ENCODE results near the gene STX2.
"Not testable (repeated sequence)": the region's sequence is repeated elsewhere in the genome, so short reads cannot be mapped to it uniquely, and the experiment has no call there.

Gene STX2

DNA sequence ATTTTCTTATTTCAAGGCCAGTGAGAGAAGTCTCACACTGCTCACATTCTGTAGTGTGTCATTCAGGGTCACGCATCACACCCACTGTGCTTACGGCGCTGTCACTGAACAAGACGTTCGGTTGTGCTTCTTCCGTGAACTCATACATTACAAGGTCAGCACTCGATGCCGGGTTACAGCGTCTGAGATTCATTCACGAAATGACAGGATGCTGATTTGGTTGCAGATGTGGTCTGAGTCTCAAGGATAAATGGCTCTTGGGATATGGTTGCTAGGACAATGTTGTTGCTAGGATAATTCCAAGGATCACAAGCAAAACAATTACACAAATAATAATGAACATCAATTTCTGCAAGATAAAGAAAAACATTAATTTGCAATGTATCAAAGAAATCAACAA, 47.4 kb downstream of the STX2 start:
- Histone ChIP-seq H3K4me1 (ENCODE audit: control insufficient read depth, low read depth, low read length) (peaks cover 25% of the 10 kb centered on the region), H3K4me3 (ENCODE audit: low read length) (no peak overlapping the region), H3K27ac (ENCODE audit: low read length) (no peak overlapping the region), H3K27me3 (ENCODE audit: control insufficient read depth, insufficient read depth, low read length) (no peaks in the 10 kb centered on the region), H3K36me3 (ENCODE audit: control insufficient read depth, low read depth, low read length) (peaks cover 13% of the 10 kb centered on the region), H3K9me3 (ENCODE audit: control insufficient read depth, low read depth, low read length) (no peaks in the 10 kb centered on the region), H3K9ac (ENCODE audit: low read length) (no peak overlapping the region)

- peaks cover 5% of the 10 kb centered on the region for H3K36me3 ChIP-seq (ENCODE audit: control insufficient read depth, low read depth, low read length)
- H3K27ac ChIP-seq (ENCODE audit: low read length), result no peak overlapping the region
- peaks cover 25% of the 10 kb centered on the region for H3K4me1 ChIP-seq (ENCODE audit: control insufficient read depth, low read depth, low read length)
- peak overlapping the region; percentile 4 for H3K9ac ChIP-seq (ENCODE audit: low read length)
- H3K27me3 ChIP-seq (ENCODE audit: control insufficient read depth, insufficient read depth, low read length), result no peaks in the 10 kb centered on the region
- H3K9me3 ChIP-seq (ENCODE audit: control insufficient read depth, low read depth, low read length), result peaks cover 8% of the 10 kb centered on the region
- H3K4me3 ChIP-seq (ENCODE audit: low read length), result peak overlapping the region; percentile 39
Measured at GRCh38 chr12:130788515-130788914, 50.5 kb downstream of the STX2 start.

GRCh38 chr12:130787445-130788410, 51.3 kb downstream of the STX2 start:
- peak overlapping the region; percentile 4 for H3K9ac ChIP-seq (ENCODE audit: low read length)
- H3K36me3 ChIP-seq (ENCODE audit: control insufficient read depth, low read depth, low read length), result peaks cover 5% of the 10 kb centered on the region
- H3K9me3 ChIP-seq (ENCODE audit: control insufficient read depth, low read depth, low read length), result peaks cover 8% of the 10 kb centered on the region
- no peaks in the 10 kb centered on the region for H3K27me3 ChIP-seq (ENCODE audit: control insufficient read depth, insufficient read depth, low read length)
- peak overlapping the region; percentile 41 for H3K27ac ChIP-seq (ENCODE audit: low read length)
- H3K4me3 ChIP-seq (ENCODE audit: low read length), result peak overlapping the region; percentile 39
- peaks cover 33% of the 10 kb centered on the region for H3K4me1 ChIP-seq (ENCODE audit: control insufficient read depth, low read depth, low read length)

GRCh38 chr12:130787041-130787440, 52.0 kb downstream of the STX2 start:
- no peak overlapping the region for H3K9ac ChIP-seq (ENCODE audit: low read length)
- peaks cover 33% of the 10 kb centered on the region for H3K4me1 ChIP-seq (ENCODE audit: control insufficient read depth, low read depth, low read length)
- H3K27me3 ChIP-seq (ENCODE audit: control insufficient read depth, insufficient read depth, low read length), result no peaks in the 10 kb centered on the region
- H3K27ac ChIP-seq (ENCODE audit: low read length), result no peak overlapping the region
- H3K9me3 ChIP-seq (ENCODE audit: control insufficient read depth, low read depth, low read length), result peaks cover 8% of the 10 kb centered on the region
- peaks cover 5% of the 10 kb centered on the region for H3K36me3 ChIP-seq (ENCODE audit: control insufficient read depth, low read depth, low read length)
- no peak overlapping the region for H3K4me3 ChIP-seq (ENCODE audit: low read length)

- H3K36me3 ChIP-seq (ENCODE audit: control insufficient read depth, low read depth, low read length), result no peaks in the 10 kb centered on the region
- no peaks in the 10 kb centered on the region for H3K27me3 ChIP-seq (ENCODE audit: control insufficient read depth, insufficient read depth, low read length)
- H3K4me3 ChIP-seq (ENCODE audit: low read length), result no peak overlapping the region
- H3K27ac ChIP-seq (ENCODE audit: low read length), result no peak overlapping the region
- H3K9me3 ChIP-seq (ENCODE audit: control insufficient read depth, low read depth, low read length), result peaks cover 8% of the 10 kb centered on the region
- no peak overlapping the region for H3K9ac ChIP-seq (ENCODE audit: low read length)
- peaks cover 20% of the 10 kb centered on the region for H3K4me1 ChIP-seq (ENCODE audit: control insufficient read depth, low read depth, low read length)
Measured at GRCh38 chr12:130783110-130783715, 55.8 kb downstream of the STX2 start.

- H3K4me3 ChIP-seq (ENCODE audit: low read length); H3K36me3 ChIP-seq (ENCODE audit: control insufficient read depth, low read depth, low read length); H3K27me3 ChIP-seq (ENCODE audit: control insufficient read depth, insufficient read depth, low read length); H3K27ac ChIP-seq (ENCODE audit: low read length); H3K9ac ChIP-seq (ENCODE audit: low read length); H3K9me3 ChIP-seq (ENCODE audit: control insufficient read depth, low read depth, low read length): not testable (repeated sequence)
- H3K4me1 ChIP-seq (ENCODE audit: control insufficient read depth, low read depth, low read length), result peaks cover 11% of the 10 kb centered on the region
Measured at GRCh38 chr12:130782245-130782644, 56.8 kb downstream of the STX2 start.

DNA sequence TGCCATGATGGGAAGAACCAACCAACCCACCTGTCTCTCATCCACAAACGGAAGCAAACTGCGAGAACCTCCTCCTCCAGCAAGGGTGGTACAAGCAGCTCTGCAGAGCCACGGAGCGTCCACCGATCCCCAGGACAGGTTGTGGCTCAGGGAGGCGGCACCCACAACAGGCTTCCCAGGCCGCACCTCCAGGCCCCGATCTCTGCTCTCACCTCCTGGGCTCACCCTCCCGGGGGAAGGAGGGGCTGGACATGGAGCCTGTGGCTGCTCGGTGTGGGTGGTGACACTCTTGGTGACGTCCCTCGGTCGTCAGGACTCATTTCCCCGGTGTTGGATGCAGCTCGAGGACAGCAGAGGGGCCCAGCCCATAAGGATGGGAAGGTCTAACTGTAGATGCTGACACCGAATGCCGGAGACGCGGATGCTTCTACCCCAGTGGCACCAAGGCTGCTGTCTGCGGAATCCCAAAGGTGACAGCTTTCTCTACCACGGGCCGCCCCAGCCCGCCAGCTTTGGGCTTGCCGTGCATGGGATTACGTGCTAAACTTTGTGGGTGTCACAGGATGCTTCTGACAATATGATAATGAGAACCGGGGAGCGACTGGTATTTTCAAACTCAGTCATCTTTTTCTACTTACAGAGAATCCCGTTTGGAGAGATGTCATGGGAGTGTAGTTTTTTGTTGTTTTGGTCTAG, 58.0 kb downstream of the STX2 start:
- H3K9ac ChIP-seq (ENCODE audit: low read length), result no peak overlapping the region
- H3K9me3 ChIP-seq (ENCODE audit: control insufficient read depth, low read depth, low read length), result peaks cover 8% of the 10 kb centered on the region
- H3K4me1 ChIP-seq (ENCODE audit: control insufficient read depth, low read depth, low read length), result peaks cover 13% of the 10 kb centered on the region
- H3K4me3 ChIP-seq (ENCODE audit: low read length), result no peak overlapping the region
- H3K27ac ChIP-seq (ENCODE audit: low read length), result no peak overlapping the region
- no peaks in the 10 kb centered on the region for H3K36me3 ChIP-seq (ENCODE audit: control insufficient read depth, low read depth, low read length)
- H3K27me3 ChIP-seq (ENCODE audit: control insufficient read depth, insufficient read depth, low read length), result peaks cover 5% of the 10 kb centered on the region

DNA sequence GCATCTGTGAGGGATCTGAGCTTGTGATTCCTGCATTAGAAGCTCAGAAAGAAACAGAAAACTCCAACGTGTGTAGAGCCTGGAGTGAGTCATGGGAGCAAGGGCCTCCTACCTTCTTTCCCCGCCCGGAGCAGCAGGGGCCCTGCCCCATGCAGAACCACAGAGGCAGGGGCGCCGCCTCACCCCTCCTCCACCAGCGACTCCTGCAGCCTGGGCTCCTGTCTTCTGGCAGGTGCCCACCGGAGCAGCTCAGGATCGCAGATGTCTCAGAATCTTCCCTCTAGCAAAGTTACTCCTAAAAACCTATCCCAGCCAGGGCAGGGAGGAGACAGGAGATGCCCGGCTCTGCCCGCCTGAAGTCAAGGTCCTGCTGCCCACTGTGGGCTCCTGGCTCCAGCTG, 58.7 kb downstream of the STX2 start:
- Histone ChIP-seq H3K27ac (ENCODE audit: low read length) (no peak overlapping the region), H3K9me3 (ENCODE audit: control insufficient read depth, low read depth, low read length) (peaks cover 7% of the 10 kb centered on the region), H3K9ac (ENCODE audit: low read length) (no peak overlapping the region), H3K27me3 (ENCODE audit: control insufficient read depth, insufficient read depth, low read length) (peaks cover 9% of the 10 kb centered on the region), H3K4me1 (ENCODE audit: control insufficient read depth, low read depth, low read length) (peaks cover 14% of the 10 kb centered on the region), H3K4me3 (ENCODE audit: low read length) (no peak overlapping the region), H3K36me3 (ENCODE audit: control insufficient read depth, low read depth, low read length) (no peaks in the 10 kb centered on the region)

DNA sequence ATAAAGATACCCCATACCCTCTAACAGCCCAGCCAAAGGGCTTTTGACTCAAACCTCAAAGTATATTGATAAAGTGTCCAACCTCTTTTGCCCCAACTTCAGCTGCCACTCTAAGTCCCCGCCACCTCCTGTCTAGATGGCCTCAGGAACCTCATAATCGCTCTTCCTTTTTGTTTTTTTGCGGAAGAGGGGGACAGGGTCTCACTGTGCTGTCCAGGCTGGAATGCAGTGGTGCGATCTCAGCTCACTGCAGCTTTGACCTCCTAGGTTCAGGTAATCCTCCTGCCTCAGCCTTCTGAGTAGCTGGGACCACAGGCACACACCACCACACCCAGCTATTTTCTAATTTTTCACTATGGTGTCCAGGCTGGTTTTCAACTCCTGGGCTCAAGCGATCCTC, 60.3 kb downstream of the STX2 start:
- no peak overlapping the region for H3K27ac ChIP-seq (ENCODE audit: low read length)
- H3K27me3 ChIP-seq (ENCODE audit: control insufficient read depth, insufficient read depth, low read length), result peaks cover 15% of the 10 kb centered on the region
- no peak overlapping the region for H3K9ac ChIP-seq (ENCODE audit: low read length)
- no peaks in the 10 kb centered on the region for H3K9me3 ChIP-seq (ENCODE audit: control insufficient read depth, low read depth, low read length)
- no peak overlapping the region for H3K4me3 ChIP-seq (ENCODE audit: low read length)
- H3K4me1 ChIP-seq (ENCODE audit: control insufficient read depth, low read depth, low read length), result peaks cover 14% of the 10 kb centered on the region
- no peaks in the 10 kb centered on the region for H3K36me3 ChIP-seq (ENCODE audit: control insufficient read depth, low read depth, low read length)

DNA sequence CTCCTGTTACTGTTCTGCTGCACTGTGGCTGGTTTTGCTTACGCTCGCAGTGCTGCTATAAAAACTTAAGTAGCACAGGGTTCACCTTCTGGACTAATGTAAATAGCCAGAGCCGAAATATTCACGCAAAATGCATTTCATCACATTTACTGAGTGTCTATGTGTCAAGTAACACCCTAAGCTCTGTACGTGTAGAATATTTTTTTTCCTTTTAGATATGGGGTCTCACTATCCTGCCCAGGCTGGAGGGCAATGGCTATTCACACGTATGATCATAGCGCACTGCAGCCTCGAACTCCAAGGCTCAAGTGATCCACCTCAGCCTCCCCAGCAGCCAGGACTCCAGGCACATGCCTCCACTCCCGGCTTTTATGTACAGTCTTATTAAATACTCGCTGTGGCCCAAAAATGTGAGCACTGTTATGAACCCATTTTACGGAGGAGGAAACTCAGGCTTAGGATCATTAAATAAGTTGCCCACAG, 62.2 kb downstream of the STX2 start:
- H3K4me3 ChIP-seq (ENCODE audit: low read length), result no peak overlapping the region
- no peak overlapping the region for H3K27ac ChIP-seq (ENCODE audit: low read length)
- no peaks in the 10 kb centered on the region for H3K36me3 ChIP-seq (ENCODE audit: control insufficient read depth, low read depth, low read length)
- H3K9me3 ChIP-seq (ENCODE audit: control insufficient read depth, low read depth, low read length), result no peaks in the 10 kb centered on the region
- no peak overlapping the region for H3K9ac ChIP-seq (ENCODE audit: low read length)
- peaks cover 6% of the 10 kb centered on the region for H3K4me1 ChIP-seq (ENCODE audit: control insufficient read depth, low read depth, low read length)
- peaks cover 15% of the 10 kb centered on the region for H3K27me3 ChIP-seq (ENCODE audit: control insufficient read depth, insufficient read depth, low read length)
